Cardiac fibroblast (primary cell): Measurements from ENCODE around the gene CC2D2A.
A peak's percentile ranks its signal among the peaks of the same experiment; 100 is the strongest.
"Not testable (repeated sequence)": the region's sequence is repeated elsewhere in the genome, so short reads cannot be mapped to it uniquely, and the experiment has no call there.

Experiments used
- DNase-seq, 2 donors: peaks; one replicate each; pipeline versions ENCODE4 v3.0.0 to v3.0.0-alpha.2; 2010; ENCODE audit warnings: low read depth in 2 of 2
- H3K4me3 ChIP-seq, 2 donors: replicated peaks in 1 of 2; 1 replicate in 1 of 2; 2 replicates in 1 of 2; pipeline ENCODE4 v1.5.1; 2011; ENCODE audit warnings: low read depth in 2 of 2, low read length in 2 of 2, mild to moderate bottlenecking in 2 of 2, moderate library complexity in 1 of 2
- TF ChIP-seq, protein P1 (sequence below): IDR thresholded peaks from one replicate; pipeline ENCODE4 v1.5.1; 2011; ENCODE audit warnings: low read depth, mild to moderate bottlenecking, low read length, inconsistent platforms

CC2D2A gene

DNA sequence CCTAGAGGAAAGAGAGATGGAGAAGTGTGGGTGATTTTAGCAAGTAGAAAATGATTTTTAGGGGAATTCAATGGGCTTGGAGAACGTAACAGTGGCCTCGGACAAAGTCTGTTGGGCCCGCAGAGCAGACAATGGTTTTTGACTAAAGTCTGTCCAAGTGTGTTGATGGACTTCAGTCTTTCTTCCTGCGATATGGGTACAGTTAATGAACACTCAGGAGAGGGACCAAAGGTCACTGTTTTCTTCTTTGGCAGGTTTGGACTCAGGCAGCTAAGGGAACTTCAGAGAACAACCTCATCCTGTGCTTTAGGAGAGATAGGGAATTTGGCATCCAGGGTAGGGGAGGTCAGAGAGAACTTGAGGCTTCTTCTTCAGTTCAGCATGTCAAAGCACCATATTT is 38.0 kb downstream of the CC2D2A start:
- no peak overlapping the region for H3K4me3 ChIP-seq
- TF ChIP-seq, protein P1, sequence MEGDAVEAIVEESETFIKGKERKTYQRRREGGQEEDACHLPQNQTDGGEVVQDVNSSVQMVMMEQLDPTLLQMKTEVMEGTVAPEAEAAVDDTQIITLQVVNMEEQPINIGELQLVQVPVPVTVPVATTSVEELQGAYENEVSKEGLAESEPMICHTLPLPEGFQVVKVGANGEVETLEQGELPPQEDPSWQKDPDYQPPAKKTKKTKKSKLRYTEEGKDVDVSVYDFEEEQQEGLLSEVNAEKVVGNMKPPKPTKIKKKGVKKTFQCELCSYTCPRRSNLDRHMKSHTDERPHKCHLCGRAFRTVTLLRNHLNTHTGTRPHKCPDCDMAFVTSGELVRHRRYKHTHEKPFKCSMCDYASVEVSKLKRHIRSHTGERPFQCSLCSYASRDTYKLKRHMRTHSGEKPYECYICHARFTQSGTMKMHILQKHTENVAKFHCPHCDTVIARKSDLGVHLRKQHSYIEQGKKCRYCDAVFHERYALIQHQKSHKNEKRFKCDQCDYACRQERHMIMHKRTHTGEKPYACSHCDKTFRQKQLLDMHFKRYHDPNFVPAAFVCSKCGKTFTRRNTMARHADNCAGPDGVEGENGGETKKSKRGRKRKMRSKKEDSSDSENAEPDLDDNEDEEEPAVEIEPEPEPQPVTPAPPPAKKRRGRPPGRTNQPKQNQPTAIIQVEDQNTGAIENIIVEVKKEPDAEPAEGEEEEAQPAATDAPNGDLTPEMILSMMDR, result no peak
- DNase-seq, result no peak

DNA sequence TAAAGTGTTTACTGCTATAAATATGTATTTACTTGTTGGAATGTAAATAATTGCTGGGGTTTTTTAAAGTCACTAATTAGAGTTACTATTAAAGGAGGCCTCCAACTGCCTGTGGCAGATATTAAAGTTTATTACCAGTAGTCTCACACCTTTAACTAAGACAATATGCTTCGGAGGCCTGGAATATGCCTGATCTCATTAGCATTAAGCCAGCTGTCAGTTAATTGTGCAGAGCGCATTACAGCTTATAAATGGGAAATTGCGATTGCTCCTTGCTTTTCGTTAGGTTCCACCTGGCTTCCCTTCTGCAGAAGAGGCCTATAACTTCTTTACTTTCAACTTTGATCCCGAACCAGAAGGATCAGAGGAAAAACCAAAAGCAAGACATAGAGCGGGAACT is 41.3 kb downstream of the CC2D2A start:
- H3K4me3 ChIP-seq, result no peak overlapping the region
- no peak for DNase-seq
- TF ChIP-seq, protein P1, result no peak

DNA sequence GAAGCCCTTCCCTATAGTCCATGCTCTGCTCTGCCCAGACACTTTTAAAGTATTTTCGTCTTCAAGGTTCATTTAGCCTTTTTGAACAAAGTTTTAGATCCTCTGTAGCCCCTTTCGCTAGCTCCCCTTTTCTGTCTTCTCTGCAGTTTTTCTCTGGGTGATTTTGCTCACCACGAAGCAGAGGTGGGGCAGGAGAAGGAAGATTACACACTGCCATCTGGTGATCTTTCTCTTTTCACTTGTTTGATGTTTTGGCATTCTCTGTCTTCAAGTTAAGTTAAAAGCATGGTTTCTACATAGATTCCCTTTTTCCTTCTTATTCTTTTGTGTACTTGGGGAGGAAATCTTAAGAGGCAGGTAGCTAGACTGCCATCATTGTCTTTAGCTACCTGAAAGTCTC is 43.9 kb downstream of the CC2D2A start:
- TF ChIP-seq, protein P1, result no peak
- DNase-seq, result no peak
- H3K4me3 ChIP-seq, result no peak overlapping the region

DNA sequence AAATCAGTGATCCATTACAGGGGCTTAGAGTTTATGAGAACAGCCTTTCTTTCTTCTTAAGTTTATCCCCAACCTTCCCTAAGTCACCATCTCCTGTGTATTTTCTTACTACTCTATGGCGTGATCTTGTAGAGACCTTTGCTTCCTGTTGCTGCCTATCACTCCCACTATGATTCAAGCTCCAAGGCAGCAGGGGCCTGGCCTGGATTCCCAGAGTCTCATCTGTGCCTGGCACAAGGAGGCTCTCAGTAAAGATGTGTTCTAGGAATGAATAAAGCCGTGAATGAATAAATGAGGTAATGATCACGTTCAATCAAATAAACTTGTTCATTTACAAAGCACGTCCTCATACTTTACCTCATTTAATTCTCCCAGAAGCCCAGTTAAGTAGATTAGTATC is 45.4 kb downstream of the CC2D2A start:
- DNase-seq, result peak; percentile 22 to 26

DNA sequence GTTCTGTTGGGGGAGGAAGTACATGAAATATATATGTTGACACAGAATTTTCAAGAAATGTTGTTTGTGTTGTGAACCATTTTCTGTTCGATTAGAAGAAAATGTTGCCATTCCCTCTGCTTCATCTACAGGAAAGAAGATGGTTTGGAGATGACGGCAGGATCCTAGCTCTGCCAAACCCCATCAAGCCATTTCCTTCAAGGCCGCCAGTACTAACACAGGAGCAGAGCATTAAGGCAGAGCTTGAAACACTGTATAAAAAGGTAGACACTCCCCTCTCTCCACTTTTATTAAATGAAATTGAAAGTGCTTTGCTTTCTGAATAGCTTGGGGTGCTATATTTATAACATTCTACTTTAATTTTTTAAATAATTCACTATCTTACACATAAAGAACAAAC is 46.8 kb downstream of the CC2D2A start:
- no peak for DNase-seq
- H3K4me3 ChIP-seq, result no peak overlapping the region
- TF ChIP-seq, protein P1, result no peak

More for the DNA sequence above, 45.4 kb downstream of the CC2D2A start:
- H3K4me3 ChIP-seq, result no peak overlapping the region
- TF ChIP-seq, protein P1, result no peak

DNA sequence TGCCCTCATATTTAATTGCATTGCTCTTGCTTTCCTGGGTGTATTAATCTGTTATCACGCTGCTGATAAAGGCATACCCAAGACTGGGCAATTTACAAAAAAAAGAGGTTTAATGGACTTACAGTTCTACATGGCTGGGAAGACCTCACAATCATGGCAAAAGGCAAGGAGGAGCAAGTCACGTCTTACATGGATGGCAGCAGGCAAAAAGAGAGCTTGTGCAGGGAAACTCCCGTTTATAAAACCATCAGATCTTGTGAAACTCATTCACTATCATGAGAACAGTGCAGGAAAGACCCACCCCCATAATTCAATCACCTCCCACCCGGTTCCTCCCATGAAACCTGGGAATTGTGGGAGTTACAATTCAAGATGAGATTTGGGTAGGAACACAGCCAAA is 48.0 kb downstream of the CC2D2A start:
- not testable (repeated sequence) for DNase-seq, H3K4me3 ChIP-seq

DNA sequence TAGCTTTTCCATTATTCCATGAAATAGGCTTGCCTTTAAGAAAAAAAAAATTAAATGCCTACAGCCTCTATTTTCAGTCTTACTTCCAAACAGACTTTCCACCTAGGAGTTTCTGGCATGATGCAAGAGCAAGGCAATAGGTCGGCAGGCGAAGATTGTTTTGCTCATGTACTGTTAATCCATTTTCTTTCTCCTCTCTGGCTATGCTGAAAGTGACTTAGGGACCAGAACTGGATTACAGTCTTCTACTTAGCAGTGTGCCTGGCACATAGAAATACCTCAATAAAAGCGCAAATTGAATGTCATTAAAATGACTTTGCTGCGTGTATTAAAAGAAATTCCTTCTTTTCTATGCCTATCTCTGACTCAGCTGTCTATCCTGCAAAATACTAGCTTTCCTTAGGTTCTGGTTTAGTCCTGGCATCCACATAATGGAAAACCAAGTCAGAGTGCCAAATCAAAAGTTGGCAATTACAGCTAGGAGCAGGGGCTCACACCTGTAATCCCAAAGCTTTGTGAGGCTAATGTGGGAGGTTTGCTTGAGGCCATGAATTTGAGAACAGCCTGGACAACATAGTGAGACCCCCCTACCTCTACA is 51.9 kb downstream of the CC2D2A start:
- no peak overlapping the region for H3K4me3 ChIP-seq
- DNase-seq, result no peak
- TF ChIP-seq, protein P1, result no peak
